MM.1S (cell line): ENCODE measurements around the gene OR4E2.

Source experiments
- DNase-seq: peaks from one replicate; pipeline ENCODE4 v3.0.0-alpha.2; 2015
- H2AFZ ChIP-seq: fragments of 300-600 bp; sonication (generic); 2 replicates; pipeline ENCODE4 v1.6.0; 2016; ENCODE audit warnings: antibody characterized with exemption, low read length
- H3F3A ChIP-seq: fragments of 300-600 bp; sonication (generic); 2 replicates; pipeline ENCODE4 v1.6.1; 2016; ENCODE audit warnings: mild to moderate bottlenecking, antibody characterized with exemption, low read length, moderate library complexity, mixed read lengths; ENCODE audit not compliant: insufficient read depth
- H3K27ac ChIP-seq: fragments of 300-600 bp; sonication (generic); 2 replicates; pipeline ENCODE4 v1.5.1; 2016; ENCODE audit warnings: mild to moderate bottlenecking, low read length
- H3K27me3 ChIP-seq: fragments of 300-600 bp; sonication (generic); replicated peaks from 2 replicates; pipeline ENCODE4 v1.6.0; 2016; ENCODE audit warnings: low read length; ENCODE audit not compliant: insufficient read depth
- H3K36me3 ChIP-seq: fragments of 300-600 bp; sonication (generic); replicated peaks from 2 replicates; pipeline ENCODE4 v1.6.1; 2016; ENCODE audit warnings: mild to moderate bottlenecking, low read length, mixed read lengths; ENCODE audit not compliant: insufficient read depth
- H3K4me1 ChIP-seq: fragments of 300-600 bp; sonication (generic); 2 replicates; pipeline ENCODE4 v1.6.1; 2016; ENCODE audit warnings: low read length, mixed read lengths
- H3K4me2 ChIP-seq: fragments of 300-600 bp; sonication (generic); 2 replicates; pipeline ENCODE4 v1.6.0; 2016; ENCODE audit warnings: low read depth, low read length
- H3K4me3 ChIP-seq: fragments of 300-600 bp; sonication (generic); 2 replicates; pipeline ENCODE4 v1.5.1; 2016; ENCODE audit warnings: low read length, mixed read lengths
- H3K79me2 ChIP-seq: fragments of 300-600 bp; sonication (generic); 2 replicates; pipeline ENCODE4 v1.6.1; 2016; ENCODE audit warnings: mixed run types, low read length, mixed read lengths
- H3K9ac ChIP-seq: fragments of 300-600 bp; sonication (generic); 2 replicates; pipeline ENCODE4 v1.6.1; 2016; ENCODE audit warnings: low read length, mixed read lengths
- H3K9me2 ChIP-seq: fragments of 300-600 bp; sonication (generic); replicated peaks from 2 replicates; pipeline ENCODE4 v1.6.1; 2016; ENCODE audit warnings: mild to moderate bottlenecking, low read length, mixed read lengths; ENCODE audit not compliant: insufficient read depth
- H3K9me3 ChIP-seq: fragments of 300-600 bp; sonication (generic); replicated peaks from 2 replicates; pipeline ENCODE4 v1.6.1; 2016; ENCODE audit warnings: mild to moderate bottlenecking, low read length, mixed read lengths; ENCODE audit not compliant: insufficient read depth
- H4K20me1 ChIP-seq: fragments of 300-600 bp; sonication (generic); 2 replicates; pipeline ENCODE4 v1.6.1; 2016; ENCODE audit warnings: mild to moderate bottlenecking, low read length, moderate library complexity, mixed read lengths; ENCODE audit not compliant: insufficient read depth
- EZH2 ChIP-seq: fragments of 300-600 bp; sonication (generic); optimal IDR thresholded peaks from 2 replicates; pipeline ENCODE3; 2017; ENCODE audit warnings: low read depth, mild to moderate bottlenecking, antibody characterized with exemption, low read length, mixed read lengths
- EZH2phosphoT487 ChIP-seq: fragments of 300-600 bp; sonication (generic); IDR thresholded peaks from 2 replicates; pipeline ENCODE4 v1.6.1; 2018; ENCODE audit warnings: antibody characterized with exemption, low read length
- TF ChIP-seq, protein P1 (sequence below): fragments of 300-600 bp; sonication (generic); IDR thresholded peaks from 2 replicates; pipeline ENCODE4 v1.5.1; 2016; ENCODE audit warnings: antibody characterized with exemption, low read length, mixed read lengths

OR4E2 gene

DNA sequence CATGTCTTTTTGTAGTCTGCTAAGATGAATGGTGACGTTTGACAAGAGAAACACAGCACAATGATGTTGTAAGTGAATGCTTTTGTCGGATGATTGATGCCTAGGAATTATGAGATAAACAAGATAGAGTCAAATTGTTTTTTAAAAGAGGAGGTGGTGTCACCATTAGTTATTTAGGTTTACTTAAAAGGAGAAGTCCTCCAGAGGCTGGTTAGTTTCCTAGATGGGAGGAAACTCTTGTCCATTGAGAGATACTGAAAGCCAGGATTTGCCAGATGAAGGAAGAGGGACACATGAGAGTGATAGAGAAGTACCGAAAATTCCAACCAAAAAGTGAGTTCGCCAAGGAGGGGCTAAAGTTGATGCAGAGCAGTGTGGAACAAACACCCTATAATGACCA lies 18.8 kb upstream of the OR4E2 start, which contains the start of gene OR10G2:
Gene OR10G2, minus strand, starts transcription at position 101 of the 400 bp plus-strand sequence. Its CDS starts 98 bp downstream, at position 3.
- no peak within 1 kb of the TSS for H2AFZ ChIP-seq
- H4K20me1 ChIP-seq, result no peaks in the 10 kb centered on the region
- H3K4me2 ChIP-seq, result no peak within 1 kb of the TSS
- H3K9me2 ChIP-seq, result no peaks in the 10 kb centered on the region
- no peaks in the 10 kb centered on the region for H3K27me3 ChIP-seq
- H3K4me3 ChIP-seq, result no peak within 1 kb of the TSS
- no peak for DNase-seq
- peaks cover 6% of the 10 kb centered on the region; the same call in 1 of the 2 replicates for H3K4me1 ChIP-seq
- H3K36me3 ChIP-seq, result no peaks in the 10 kb centered on the region
- peaks cover 12% of the 10 kb centered on the region for H3F3A ChIP-seq
- TF ChIP-seq EZH2, result no peak
- no peak for TF ChIP-seq EZH2phosphoT487
- TF ChIP-seq, protein P1, sequence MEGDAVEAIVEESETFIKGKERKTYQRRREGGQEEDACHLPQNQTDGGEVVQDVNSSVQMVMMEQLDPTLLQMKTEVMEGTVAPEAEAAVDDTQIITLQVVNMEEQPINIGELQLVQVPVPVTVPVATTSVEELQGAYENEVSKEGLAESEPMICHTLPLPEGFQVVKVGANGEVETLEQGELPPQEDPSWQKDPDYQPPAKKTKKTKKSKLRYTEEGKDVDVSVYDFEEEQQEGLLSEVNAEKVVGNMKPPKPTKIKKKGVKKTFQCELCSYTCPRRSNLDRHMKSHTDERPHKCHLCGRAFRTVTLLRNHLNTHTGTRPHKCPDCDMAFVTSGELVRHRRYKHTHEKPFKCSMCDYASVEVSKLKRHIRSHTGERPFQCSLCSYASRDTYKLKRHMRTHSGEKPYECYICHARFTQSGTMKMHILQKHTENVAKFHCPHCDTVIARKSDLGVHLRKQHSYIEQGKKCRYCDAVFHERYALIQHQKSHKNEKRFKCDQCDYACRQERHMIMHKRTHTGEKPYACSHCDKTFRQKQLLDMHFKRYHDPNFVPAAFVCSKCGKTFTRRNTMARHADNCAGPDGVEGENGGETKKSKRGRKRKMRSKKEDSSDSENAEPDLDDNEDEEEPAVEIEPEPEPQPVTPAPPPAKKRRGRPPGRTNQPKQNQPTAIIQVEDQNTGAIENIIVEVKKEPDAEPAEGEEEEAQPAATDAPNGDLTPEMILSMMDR, result no peak
- H3K9me3 ChIP-seq, result no peaks in the 10 kb centered on the region
- H3K9ac ChIP-seq, result no peak within 1 kb of the TSS
- H3K27ac ChIP-seq, result no peak within 1 kb of the TSS
- no peaks in the 10 kb centered on the region for H3K79me2 ChIP-seq

- no peaks in the 10 kb centered on the region for H3K27me3 ChIP-seq
- DNase-seq, result no peak
- no peaks in the 10 kb centered on the region for H3F3A ChIP-seq
- no peak overlapping the region for H2AFZ ChIP-seq
- H3K79me2 ChIP-seq, result no peaks in the 10 kb centered on the region
- no peaks in the 10 kb centered on the region for H3K9me2 ChIP-seq
- TF ChIP-seq EZH2, result no peak
- H3K4me1 ChIP-seq, result no peaks in the 10 kb centered on the region
- H4K20me1 ChIP-seq, result no peaks in the 10 kb centered on the region
- H3K27ac ChIP-seq, result no peak overlapping the region
- H3K9me3 ChIP-seq, result no peaks in the 10 kb centered on the region
- H3K9ac ChIP-seq, result no peak overlapping the region
- no peaks in the 10 kb centered on the region for H3K36me3 ChIP-seq
- H3K4me2 ChIP-seq, result no peak overlapping the region
- no peak overlapping the region for H3K4me3 ChIP-seq
These were observed 11.0 kb upstream of the OR4E2 start for GRCh38 chr14:21642683-21643082.

- H2AFZ ChIP-seq, result no peak overlapping the region
- H3K27ac ChIP-seq, result no peak overlapping the region
- H3K36me3 ChIP-seq, result no peaks in the 10 kb centered on the region
- no peak for DNase-seq
- H3K4me3 ChIP-seq, result no peak overlapping the region
- H3K27me3 ChIP-seq, result no peaks in the 10 kb centered on the region
- H3K9me3 ChIP-seq, result no peaks in the 10 kb centered on the region
- no peaks in the 10 kb centered on the region for H3K9me2 ChIP-seq
- H3K4me2 ChIP-seq, result no peak overlapping the region
- H3F3A ChIP-seq, result no peaks in the 10 kb centered on the region
- no peaks in the 10 kb centered on the region for H3K79me2 ChIP-seq
- H3K9ac ChIP-seq, result no peak overlapping the region
- TF ChIP-seq, protein P1, result no peak
- TF ChIP-seq EZH2 (no peak), EZH2phosphoT487 (no peak)
- H4K20me1 ChIP-seq, result no peaks in the 10 kb centered on the region
- no peaks in the 10 kb centered on the region for H3K4me1 ChIP-seq
These were observed 10.2 kb upstream of the OR4E2 start for GRCh38 chr14:21643407-21643806.

DNA sequence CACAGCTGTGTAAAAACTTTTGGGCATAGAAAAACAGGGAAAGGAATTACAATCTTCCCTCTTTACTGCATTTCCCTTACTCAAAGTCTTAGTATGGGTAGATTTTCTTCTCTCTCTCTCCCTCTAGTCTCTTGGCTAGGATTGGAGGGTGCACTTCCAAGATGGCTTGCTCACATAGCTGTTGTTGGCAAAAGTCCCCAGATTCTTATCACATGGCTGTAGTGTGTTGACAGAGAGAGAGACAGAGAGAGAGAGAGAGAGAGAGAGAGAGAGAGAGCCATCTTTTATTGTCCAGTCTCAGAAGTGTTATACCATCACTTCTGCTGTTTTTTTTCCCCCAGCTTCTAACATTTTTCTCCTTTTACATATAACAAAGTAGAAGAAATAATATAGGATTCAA lies 6.3 kb upstream of the OR4E2 start:
- Histone ChIP-seq H4K20me1 (no peaks in the 10 kb centered on the region), H3K27me3 (no peaks in the 10 kb centered on the region), H3K9ac (no peak overlapping the region), H3K4me2 (no peak overlapping the region), H3F3A (no peaks in the 10 kb centered on the region), H3K9me2 (no peaks in the 10 kb centered on the region), H3K4me3 (no peak overlapping the region), H3K36me3 (no peaks in the 10 kb centered on the region), H2AFZ (no peak overlapping the region), H3K27ac (no peak overlapping the region), H3K4me1 (no peaks in the 10 kb centered on the region), H3K9me3 (no peaks in the 10 kb centered on the region), H3K79me2 (no peaks in the 10 kb centered on the region)
- DNase-seq, result no peak
- TF ChIP-seq, protein P1, result no peak
